MG63 (cell line): Measurements from ENCODE around the gene MYEOV. TPM values are rescaled to one million over a fixed set of nuclear protein-coding genes. Genes with fewer than 3 reads are reported as not detected.

Experiments used
- DNase-seq: peaks from one replicate; pipeline ENCODE4 v3.0.0-alpha.2; 2020
- H3K27me3 ChIP-seq: fragments of 250-450 bp; sonication (Bioruptor Pico); 2 replicates; pipeline ENCODE4 v1.5.1; 2020; ENCODE audit warnings: mild to moderate bottlenecking, moderate library complexity
- H3K36me3 ChIP-seq: fragments of 250-450 bp; sonication (Bioruptor Pico); 2 replicates; pipeline ENCODE4 v1.5.1; 2020; ENCODE audit warnings: mild to moderate bottlenecking, moderate library complexity
- H3K4me3 ChIP-seq: fragments of 250-450 bp; sonication (Bioruptor Pico); 2 replicates; pipeline ENCODE4 v1.5.1; 2020; ENCODE audit warnings: mild to moderate bottlenecking, moderate library complexity
- H3K9me3 ChIP-seq: fragments of 250-450 bp; sonication (Bioruptor Pico); 2 replicates; pipeline ENCODE4 v1.5.1; 2020; ENCODE audit warnings: mild to moderate bottlenecking, moderate library complexity
- total RNA-seq: library from RNA; depleted of rRNA; stranded (reverse); fragments of >200 nt; shearing (Covaris generic); gene quantifications from 2 replicates; pipeline ENCODE4 v1.2.3, GENCODE V29; 2014; ENCODE audit warnings: low replicate concordance

MYEOV gene
- total RNA-seq, 1 experiment from 2014 or later, result 1.2 TPM

DNA sequence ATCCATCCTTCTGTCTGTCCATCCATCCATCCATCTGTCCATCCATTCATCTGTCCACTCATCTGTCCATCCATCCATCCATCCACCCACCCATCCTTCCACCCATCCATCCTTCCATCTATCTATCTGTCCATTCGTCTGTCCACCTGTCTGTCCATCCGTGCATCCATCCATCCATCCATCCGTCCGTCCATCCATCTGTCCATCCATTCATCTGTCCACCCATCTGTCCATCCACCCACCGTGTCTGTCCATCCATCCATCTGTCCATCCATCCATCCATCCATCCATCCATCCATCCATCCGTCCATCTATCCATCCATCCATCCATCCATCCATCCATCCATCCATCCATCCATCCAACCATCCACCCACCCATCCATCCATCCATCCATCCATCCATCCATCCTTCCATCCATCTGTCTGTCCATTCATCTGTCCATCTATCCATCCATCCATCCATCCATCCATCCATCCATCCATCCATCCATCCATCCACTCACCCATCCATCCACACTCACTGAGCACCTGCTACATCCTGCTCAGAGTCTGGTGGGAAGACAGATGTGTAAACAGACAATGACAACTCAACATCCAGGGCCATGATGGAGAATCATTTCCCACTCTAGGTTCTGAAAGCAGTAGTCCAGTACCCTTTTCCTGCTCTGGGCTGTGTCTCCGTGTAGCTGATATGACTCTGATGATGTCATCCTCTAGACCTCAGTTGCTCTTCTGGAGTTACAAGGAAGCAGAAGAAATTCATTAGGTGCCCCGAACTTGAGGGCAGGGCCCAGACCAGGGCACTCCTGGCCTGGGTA is 30.8 kb upstream of the MYEOV start:
- no peaks in the 10 kb centered on the region for H3K36me3 ChIP-seq
- DNase-seq, result no peak
- H3K9me3 ChIP-seq, result no peaks in the 10 kb centered on the region
- H3K4me3 ChIP-seq, result no peak overlapping the region
- no peaks in the 10 kb centered on the region for H3K27me3 ChIP-seq

DNA sequence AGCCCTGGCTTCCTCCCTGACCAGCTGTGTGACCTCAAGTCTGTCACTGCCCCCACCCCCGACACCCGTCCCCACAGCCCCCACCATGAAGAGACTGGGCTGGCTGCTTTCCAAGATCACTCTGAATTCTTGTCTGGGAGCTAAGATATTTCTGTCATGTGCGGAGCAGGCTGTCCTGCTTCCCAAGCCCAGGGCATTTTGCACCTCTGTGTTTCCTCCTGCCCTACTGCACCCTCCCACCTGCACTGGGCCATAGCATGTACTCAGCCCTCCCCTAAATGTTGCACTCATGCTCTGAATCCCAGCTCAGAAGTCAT is 30.3 kb upstream of the MYEOV start:
- no peak for DNase-seq
- Histone ChIP-seq H3K36me3 (no peaks in the 10 kb centered on the region), H3K4me3 (no peak overlapping the region), H3K9me3 (no peaks in the 10 kb centered on the region), H3K27me3 (no peaks in the 10 kb centered on the region)

GRCh38 chr11:69264486-69264885 is 29.5 kb upstream of the MYEOV start:
- H3K4me3 ChIP-seq, result no peak overlapping the region
- H3K36me3 ChIP-seq, result no peaks in the 10 kb centered on the region
- no peaks in the 10 kb centered on the region for H3K27me3 ChIP-seq
- H3K9me3 ChIP-seq, result no peaks in the 10 kb centered on the region
- no peak for DNase-seq

- DNase-seq, result no peak
- H3K4me3 ChIP-seq, result no peak overlapping the region
- no peaks in the 10 kb centered on the region for H3K36me3 ChIP-seq
- no peaks in the 10 kb centered on the region for H3K9me3 ChIP-seq
- no peaks in the 10 kb centered on the region for H3K27me3 ChIP-seq
These were observed 28.7 kb upstream of the MYEOV start for GRCh38 chr11:69265210-69265609.

- Histone ChIP-seq H3K27me3 (no peaks in the 10 kb centered on the region), H3K9me3 (no peaks in the 10 kb centered on the region), H3K4me3 (no peak overlapping the region), H3K36me3 (no peaks in the 10 kb centered on the region)
- no peak for DNase-seq
These were observed 27.9 kb upstream of the MYEOV start for GRCh38 chr11:69265911-69266510.

DNA sequence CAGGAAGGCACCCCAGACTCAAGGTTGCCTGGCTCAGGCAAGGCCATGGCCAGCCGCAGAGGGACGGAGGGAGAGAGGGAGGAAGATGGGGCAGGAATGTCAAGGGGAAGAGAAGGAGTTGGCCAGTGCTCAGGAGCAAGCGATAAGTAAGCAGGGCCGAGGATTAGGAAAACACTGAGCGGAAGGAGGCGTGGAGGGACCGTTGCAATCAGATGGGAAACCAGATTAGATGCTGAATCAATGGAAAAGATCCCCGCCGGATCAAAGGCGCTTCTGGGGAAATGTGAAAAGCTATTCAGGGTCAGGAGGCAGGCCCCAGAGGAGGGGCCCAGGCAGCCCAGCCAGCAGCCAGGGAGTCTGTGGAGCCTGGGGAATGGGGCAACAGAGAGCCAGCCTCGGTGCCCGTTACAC is 26.6 kb upstream of the MYEOV start:
- Histone ChIP-seq H3K27me3 (no peaks in the 10 kb centered on the region), H3K36me3 (no peaks in the 10 kb centered on the region), H3K9me3 (no peaks in the 10 kb centered on the region), H3K4me3 (no peak overlapping the region)
- DNase-seq, result no peak

- Histone ChIP-seq H3K27me3 (no peaks in the 10 kb centered on the region), H3K36me3 (no peaks in the 10 kb centered on the region), H3K9me3 (no peaks in the 10 kb centered on the region), H3K4me3 (no peak overlapping the region)
- DNase-seq, result no peak
These were observed 25.0 kb upstream of the MYEOV start for GRCh38 chr11:69268911-69269310.

DNA sequence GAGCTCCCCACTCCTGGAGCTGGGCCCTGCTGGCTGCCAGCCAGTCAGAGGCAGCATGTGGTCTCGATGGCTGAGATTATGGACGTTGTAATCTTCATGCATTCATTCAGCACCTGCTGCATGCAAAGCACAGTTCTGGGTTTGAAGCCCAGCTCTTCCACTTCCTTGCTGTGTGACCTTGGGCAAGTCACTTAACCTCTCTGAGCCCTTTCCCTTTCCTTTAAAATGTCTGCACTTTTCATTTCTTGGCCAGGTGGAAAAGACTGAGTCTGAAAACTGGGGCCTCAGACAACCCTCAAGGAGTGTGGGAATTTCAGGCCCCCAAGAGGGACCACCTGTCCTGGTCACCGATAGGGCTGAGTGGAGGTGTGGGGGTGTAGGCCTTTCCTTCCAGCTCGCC is 24.6 kb upstream of the MYEOV start:
- H3K27me3 ChIP-seq, result no peaks in the 10 kb centered on the region
- H3K9me3 ChIP-seq, result no peaks in the 10 kb centered on the region
- H3K36me3 ChIP-seq, result no peaks in the 10 kb centered on the region
- no peak overlapping the region for H3K4me3 ChIP-seq
- DNase-seq, result no peak

GRCh38 chr11:69269926-69270697 is 23.8 kb upstream of the MYEOV start:
- no peak for DNase-seq
- H3K36me3 ChIP-seq, result no peaks in the 10 kb centered on the region
- no peaks in the 10 kb centered on the region for H3K27me3 ChIP-seq
- H3K9me3 ChIP-seq, result no peaks in the 10 kb centered on the region
- no peak overlapping the region for H3K4me3 ChIP-seq

- no peaks in the 10 kb centered on the region for H3K36me3 ChIP-seq
- no peak overlapping the region for H3K4me3 ChIP-seq
- H3K27me3 ChIP-seq, result no peaks in the 10 kb centered on the region
- DNase-seq, result no peak
- no peaks in the 10 kb centered on the region for H3K9me3 ChIP-seq
These were observed 23.0 kb upstream of the MYEOV start for GRCh38 chr11:69270941-69271340.

DNA sequence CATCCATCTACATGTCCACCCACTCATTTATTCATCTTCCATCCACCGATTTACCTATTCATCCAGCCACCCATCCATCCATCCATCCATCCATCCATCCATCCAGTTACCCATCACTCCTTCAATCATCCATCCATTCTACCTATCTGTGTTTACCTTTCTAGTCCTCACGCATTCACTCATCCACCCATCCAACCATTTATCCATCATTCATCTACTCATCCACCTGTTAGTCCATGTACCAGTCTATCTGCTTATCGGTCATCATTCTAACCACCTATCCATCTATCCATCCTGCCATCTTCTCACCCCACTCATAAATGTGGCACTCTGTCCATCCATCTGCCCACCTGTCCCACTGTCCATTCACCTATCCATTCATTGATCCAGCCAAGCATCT is 21.9 kb upstream of the MYEOV start:
- no peaks in the 10 kb centered on the region for H3K9me3 ChIP-seq
- H3K36me3 ChIP-seq, result no peaks in the 10 kb centered on the region
- H3K27me3 ChIP-seq, result no peaks in the 10 kb centered on the region
- no peak for DNase-seq
- H3K4me3 ChIP-seq, result no peak overlapping the region

DNA sequence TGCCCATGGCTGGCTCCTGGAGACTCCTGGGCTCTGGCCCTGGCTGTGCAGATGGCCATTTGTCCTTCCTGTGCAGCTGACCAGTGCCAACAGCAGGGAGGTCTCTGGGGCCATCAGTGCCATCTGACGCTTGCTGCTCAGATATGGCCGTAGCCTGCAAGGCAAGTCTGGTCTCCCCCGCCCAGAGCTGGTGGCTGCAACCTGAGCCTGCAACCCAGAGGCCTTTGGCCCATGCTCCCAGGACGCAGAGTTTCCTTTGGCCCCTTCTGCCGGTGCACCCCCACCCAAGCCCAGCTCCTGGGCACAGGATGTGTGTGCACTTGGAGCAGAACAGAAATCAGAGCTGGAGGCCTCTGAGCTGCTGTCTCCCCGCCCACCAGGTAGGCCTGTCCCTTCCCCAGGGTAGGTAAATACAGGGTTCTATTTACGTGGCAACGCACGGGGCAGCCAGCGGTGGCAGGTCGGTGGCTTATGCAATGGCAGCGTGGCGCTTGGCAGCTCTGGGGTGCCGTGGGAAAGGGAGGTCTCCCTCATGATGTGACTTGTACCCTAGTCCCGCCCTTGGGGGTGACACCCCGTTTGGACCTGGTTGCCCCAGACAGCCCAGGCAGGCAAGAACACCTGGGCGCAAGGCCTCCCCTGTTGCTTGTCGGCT is 21.0 kb upstream of the MYEOV start:
- DNase-seq, result no peak

DNA sequence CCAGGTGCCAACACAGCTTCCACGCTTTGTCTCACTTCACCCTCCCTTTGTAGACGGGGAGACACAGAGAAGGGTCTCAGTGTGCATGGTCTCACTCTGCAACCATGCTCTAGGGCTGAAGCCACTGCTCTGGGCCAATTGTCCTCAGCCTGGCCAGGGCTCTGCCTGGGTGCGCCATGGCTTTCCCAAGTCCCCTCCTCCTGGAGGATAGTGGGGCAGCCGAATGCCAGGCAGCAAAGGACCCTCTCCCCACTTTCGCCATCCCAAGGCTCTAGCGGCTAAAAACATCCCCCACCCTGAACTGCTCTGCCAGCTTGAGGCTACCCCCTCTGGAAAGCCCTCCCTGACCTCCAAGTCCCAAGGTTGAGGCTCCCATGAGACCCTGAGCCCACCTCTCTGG is 20.4 kb upstream of the MYEOV start:
- Histone ChIP-seq H3K4me3 (no peak overlapping the region), H3K27me3 (no peaks in the 10 kb centered on the region), H3K36me3 (no peaks in the 10 kb centered on the region), H3K9me3 (no peaks in the 10 kb centered on the region)
- no peak for DNase-seq

More for the DNA sequence above, 21.0 kb upstream of the MYEOV start:
- Histone ChIP-seq H3K36me3 (no peaks in the 10 kb centered on the region), H3K27me3 (no peaks in the 10 kb centered on the region), H3K9me3 (no peaks in the 10 kb centered on the region), H3K4me3 (no peak overlapping the region)

DNA sequence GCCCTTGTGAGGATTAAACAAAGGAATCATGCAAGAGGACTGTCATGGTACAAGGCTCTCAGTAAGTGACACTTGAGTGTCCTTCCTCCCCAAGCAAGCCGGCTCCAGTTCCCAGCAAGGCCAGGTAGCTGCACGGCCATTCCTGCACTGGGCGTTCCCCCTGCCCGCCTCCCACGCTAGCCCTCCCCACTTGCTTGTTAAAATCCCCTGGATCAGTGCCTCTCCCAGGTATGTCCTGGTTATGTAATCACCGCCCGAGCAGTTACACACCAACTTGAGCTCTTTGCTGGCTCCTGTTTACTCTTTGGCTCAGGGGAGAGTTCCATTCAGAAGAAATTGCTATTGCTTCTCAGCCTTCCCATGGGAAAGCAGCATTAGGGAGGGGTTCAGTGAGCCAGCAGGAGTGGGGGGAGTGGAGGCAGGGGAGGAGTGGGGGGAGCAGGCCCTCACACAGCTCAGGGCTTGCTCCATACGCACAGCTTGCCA is 19.4 kb upstream of the MYEOV start:
- Histone ChIP-seq H3K9me3 (no peaks in the 10 kb centered on the region), H3K4me3 (no peak overlapping the region), H3K27me3 (no peaks in the 10 kb centered on the region), H3K36me3 (no peaks in the 10 kb centered on the region)
- DNase-seq, result no peak

GRCh38 chr11:69275178-69275577 is 18.8 kb upstream of the MYEOV start:
- no peaks in the 10 kb centered on the region for H3K27me3 ChIP-seq
- no peaks in the 10 kb centered on the region for H3K9me3 ChIP-seq
- DNase-seq, result no peak
- H3K36me3 ChIP-seq, result no peaks in the 10 kb centered on the region
- no peak overlapping the region for H3K4me3 ChIP-seq

- H3K36me3 ChIP-seq, result no peaks in the 10 kb centered on the region
- no peak overlapping the region for H3K4me3 ChIP-seq
- DNase-seq, result no peak
- H3K27me3 ChIP-seq, result no peaks in the 10 kb centered on the region
- no peaks in the 10 kb centered on the region for H3K9me3 ChIP-seq
These were observed 17.8 kb upstream of the MYEOV start for GRCh38 chr11:69276165-69276564.
